Uterus (tissue), 4 donors: ENCODE measurements around the gene OR56A3. TPM values are rescaled to one million over a fixed set of nuclear protein-coding genes. Genes with fewer than 3 reads are reported as not detected.

Experiments used
- DNase-seq, 2 donors: peaks; one replicate each; pipeline ENCODE4 v3.0.0-alpha.2; 2019 to 2020
- H3K27ac ChIP-seq, 2 donors: fragments of 200-600 bp; sonication (generic); 1 replicate in 1 of 2; 2 replicates in 1 of 2; pipeline ENCODE4 v1.5.1; 2016 to 2018
- H3K27me3 ChIP-seq, 2 donors: fragments of 200-600 bp; sonication (generic); one replicate each; pipeline ENCODE4 v1.5.1; 2018 to 2019; ENCODE audit warnings: control low read depth in 1 of 2
- H3K36me3 ChIP-seq, 2 donors: fragments of 200-600 bp; sonication (generic); one replicate each; pipeline ENCODE4 v1.5.1; 2019; ENCODE audit warnings: control low read depth in 1 of 2
- H3K4me1 ChIP-seq, 2 donors: fragments of 200-600 bp; sonication (generic); one replicate each; pipeline ENCODE4 v1.5.1; 2018 to 2019; ENCODE audit warnings: control low read depth in 1 of 2
- H3K4me3 ChIP-seq, 2 donors: fragments of 200-600 bp; sonication (generic); 1 replicate in 1 of 2; 2 replicates in 1 of 2; pipeline ENCODE4 v1.5.1; 2018 to 2019; ENCODE audit warnings: mild to moderate bottlenecking in 1 of 2
- H3K9me3 ChIP-seq, 2 donors: fragments of 200-600 bp; sonication (generic); one replicate each; pipeline ENCODE4 v1.5.1; 2019; ENCODE audit warnings: control low read depth in 1 of 2
- POLR2A ChIP-seq, 2 donors: fragments of 450-650 bp; IDR thresholded peaks; one replicate each; pipeline ENCODE4 v1.6.1; 2016; ENCODE audit warnings: antibody characterized with exemption in 2 of 2, mild to moderate bottlenecking in 1 of 2, moderate library complexity in 1 of 2
- intact Hi-C: fragments of 100-400 bp; cut with DNase I; formaldehyde crosslinking; loops from one replicate; pipeline ENCODE4 v1.15.1; 2023; ENCODE audit warnings: low total_unique reads
- total RNA-seq, 4 donors: library from RNA; depleted of rRNA in 3 of 4; stranded (reverse); fragments of >200 nt in 3 of 4; gene quantifications; one replicate each; pipeline versions ENCODE4 v1.1.0 to v1.2.4, GENCODE V29; 2014 to 2023
- TF ChIP-seq, protein P1 (sequence below), 4 experiments: fragments of 200-600 bp in 2 of 4; fragments of 450-650 bp in 2 of 4; sonication (generic) in 2 of 4; IDR thresholded peaks; one replicate each; pipeline ENCODE4 v1.5.1; 2016 to 2019; ENCODE audit warnings: antibody characterized with exemption in 4 of 4, mild to moderate bottlenecking in 2 of 4, moderate library complexity in 1 of 4
- donor health status: DM: yes; HTN: yes; CAD: no.

The OR56A3 gene
- total RNA-seq, 4 donors from 2014 or later = not detected

GRCh38 chr11:5992150-5992549, 50.1 kb downstream of the OR56A3 start:
- no peak overlapping the region for H3K27ac ChIP-seq
- H3K27me3 ChIP-seq = no peaks in the 10 kb centered on the region
- TF ChIP-seq POLR2A (IDR thresholded peaks at IDR 0.05) = no peak
- TF ChIP-seq, protein P1, sequence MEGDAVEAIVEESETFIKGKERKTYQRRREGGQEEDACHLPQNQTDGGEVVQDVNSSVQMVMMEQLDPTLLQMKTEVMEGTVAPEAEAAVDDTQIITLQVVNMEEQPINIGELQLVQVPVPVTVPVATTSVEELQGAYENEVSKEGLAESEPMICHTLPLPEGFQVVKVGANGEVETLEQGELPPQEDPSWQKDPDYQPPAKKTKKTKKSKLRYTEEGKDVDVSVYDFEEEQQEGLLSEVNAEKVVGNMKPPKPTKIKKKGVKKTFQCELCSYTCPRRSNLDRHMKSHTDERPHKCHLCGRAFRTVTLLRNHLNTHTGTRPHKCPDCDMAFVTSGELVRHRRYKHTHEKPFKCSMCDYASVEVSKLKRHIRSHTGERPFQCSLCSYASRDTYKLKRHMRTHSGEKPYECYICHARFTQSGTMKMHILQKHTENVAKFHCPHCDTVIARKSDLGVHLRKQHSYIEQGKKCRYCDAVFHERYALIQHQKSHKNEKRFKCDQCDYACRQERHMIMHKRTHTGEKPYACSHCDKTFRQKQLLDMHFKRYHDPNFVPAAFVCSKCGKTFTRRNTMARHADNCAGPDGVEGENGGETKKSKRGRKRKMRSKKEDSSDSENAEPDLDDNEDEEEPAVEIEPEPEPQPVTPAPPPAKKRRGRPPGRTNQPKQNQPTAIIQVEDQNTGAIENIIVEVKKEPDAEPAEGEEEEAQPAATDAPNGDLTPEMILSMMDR (IDR thresholded peaks at IDR 0.05) = no peak
- no peaks in the 10 kb centered on the region for H3K36me3 ChIP-seq
- H3K4me3 ChIP-seq = no peak overlapping the region
- intact Hi-C loops = no loop called here
- no peaks in the 10 kb centered on the region for H3K4me1 ChIP-seq
- DNase-seq = no peak
- no peaks in the 10 kb centered on the region for H3K9me3 ChIP-seq

DNA sequence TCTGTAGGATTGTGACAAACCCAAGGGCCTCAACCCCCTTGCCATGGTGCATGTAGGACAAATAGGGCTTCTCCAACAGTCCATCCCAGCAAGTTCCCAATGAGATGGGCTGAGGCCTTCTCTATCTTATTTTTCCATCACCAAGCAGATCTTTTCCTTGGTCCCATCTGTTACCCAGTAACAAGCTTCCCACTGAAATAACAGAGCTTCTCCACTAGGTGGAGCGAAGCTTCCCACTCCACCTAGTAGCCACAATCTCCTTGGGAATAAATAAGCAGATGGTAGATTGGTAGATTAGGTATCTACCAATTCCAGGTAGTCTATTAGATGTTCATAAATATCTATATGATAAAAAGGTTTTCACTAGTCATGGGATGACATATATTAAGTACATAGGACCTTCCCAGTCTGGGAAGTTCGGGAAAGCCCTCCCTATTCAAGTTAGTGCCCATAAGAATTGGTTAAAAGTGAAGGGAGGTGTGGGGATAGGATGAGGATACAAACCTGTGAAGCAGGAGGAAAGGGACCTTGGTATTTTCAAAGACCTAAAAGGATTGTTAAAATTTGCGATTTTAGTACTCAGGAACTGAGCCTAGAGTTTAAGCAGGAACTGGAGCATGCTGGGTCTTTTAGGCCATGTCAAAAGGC, 50.7 kb downstream of the OR56A3 start:
- intact Hi-C loops = no loop called here
- Histone ChIP-seq H3K4me1 (no peaks in the 10 kb centered on the region), H3K36me3 (no peaks in the 10 kb centered on the region), H3K27me3 (no peaks in the 10 kb centered on the region), H3K27ac (no peak overlapping the region), H3K9me3 (no peaks in the 10 kb centered on the region), H3K4me3 (no peak overlapping the region)
- no peak for DNase-seq
- TF ChIP-seq, protein P1 (IDR thresholded peaks at IDR 0.05) = peak in 2 of 4 experiments; percentile 16 to 28
- TF ChIP-seq POLR2A (IDR thresholded peaks at IDR 0.05) = no peak

GRCh38 chr11:5994791-5995190, 52.7 kb downstream of the OR56A3 start:
- Histone ChIP-seq H3K27ac (no peak overlapping the region), H3K4me1 (no peaks in the 10 kb centered on the region), H3K36me3 (no peaks in the 10 kb centered on the region), H3K4me3 (no peak overlapping the region), H3K9me3 (no peaks in the 10 kb centered on the region), H3K27me3 (no peaks in the 10 kb centered on the region)
- DNase-seq = no peak
- no peak for TF ChIP-seq POLR2A (IDR thresholded peaks at IDR 0.05)
- intact Hi-C loops = no loop called here

Other genes starting within 250 kb of the OR56A3 start
- under 1 TPM in 1 of 4 donors, not detected in 3; 0.79 TPM for gene OR56B1, start 205.8 kb upstream of the OR56A3 start, total RNA-seq
- 1 to 10 TPM in 1 of 4 donors, not detected in 3; 1.9 TPM for gene OR52N4, start 188.0 kb upstream of the OR56A3 start, total RNA-seq
- gene OR52N5, start 158.9 kb upstream of the OR56A3 start, total RNA-seq = under 1 TPM in 1 of 4 donors, not detected in 3; 0.14 TPM
- under 1 TPM in 1 of 4 donors, not detected in 3; 0.07 TPM for gene OR52N1, start 151.0 kb upstream of the OR56A3 start, total RNA-seq
- gene OR52N2, start 133.3 kb upstream of the OR56A3 start, total RNA-seq = not detected
- not detected for gene OR52E6, start 100.4 kb upstream of the OR56A3 start, total RNA-seq
- gene OR52E8, start 84.6 kb upstream of the OR56A3 start, total RNA-seq = not detected
- gene OR52E4, start 61.6 kb upstream of the OR56A3 start, total RNA-seq = not detected
- not detected for gene OR52E5, start 49.0 kb upstream of the OR56A3 start, total RNA-seq
- not detected for gene OR56A5, start 26.2 kb downstream of the OR56A3 start, total RNA-seq
- gene OR52L1, start 44.7 kb downstream of the OR56A3 start, total RNA-seq = not detected
- gene OR56A4, start 64.7 kb downstream of the OR56A3 start, total RNA-seq = not detected
- under 1 TPM in 2 of 4 donors, not detected in 2; 0.07 to 0.12 TPM for gene OR56A1, start 88.5 kb downstream of the OR56A3 start, total RNA-seq
- gene OR56B4, start 165.4 kb downstream of the OR56A3 start, total RNA-seq = not detected
- gene OR52B2, start 228.1 kb downstream of the OR56A3 start, total RNA-seq = not detected